Activated CD4-positive, CD25-positive, alpha-beta regulatory T cell (primary cell): ENCODE results near the gene THSD4.

Experiments
- DNase-seq, 4 experiments: peaks; one replicate each; lab custom pipeline; 2025; lab: John Stamatoyannopoulos, UW

THSD4 gene

DNA sequence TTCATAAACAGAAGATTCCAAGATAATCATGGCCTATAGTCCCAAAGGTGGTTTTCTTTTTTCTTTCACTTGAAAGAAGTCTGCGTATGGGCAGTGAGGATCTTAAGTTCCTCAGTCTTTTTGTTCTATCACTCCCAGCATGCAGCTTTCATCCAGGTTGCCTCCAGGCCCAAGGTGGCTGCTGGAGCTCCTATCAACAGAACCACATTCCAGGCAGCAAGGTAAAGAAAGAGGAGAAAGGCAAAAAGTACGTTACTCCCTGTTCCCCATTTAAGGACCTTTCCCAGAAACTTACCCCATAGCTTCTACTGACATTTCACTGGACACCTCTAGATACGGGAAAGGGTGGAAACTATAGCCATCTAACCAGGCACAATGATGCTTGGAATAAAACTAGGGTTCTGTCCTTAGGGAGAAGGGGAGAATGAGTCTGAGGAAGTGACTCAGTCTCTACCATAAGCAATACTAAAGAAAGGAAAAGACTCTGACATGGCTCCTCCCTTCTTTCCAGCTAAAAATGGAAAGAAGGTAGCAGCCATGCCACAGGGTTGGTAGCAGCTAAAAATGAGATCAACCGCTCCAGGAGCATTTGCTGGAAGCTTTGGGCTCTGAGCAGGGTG, 381.2 kb downstream of the THSD4 start:
- no peak for DNase-seq

DNA sequence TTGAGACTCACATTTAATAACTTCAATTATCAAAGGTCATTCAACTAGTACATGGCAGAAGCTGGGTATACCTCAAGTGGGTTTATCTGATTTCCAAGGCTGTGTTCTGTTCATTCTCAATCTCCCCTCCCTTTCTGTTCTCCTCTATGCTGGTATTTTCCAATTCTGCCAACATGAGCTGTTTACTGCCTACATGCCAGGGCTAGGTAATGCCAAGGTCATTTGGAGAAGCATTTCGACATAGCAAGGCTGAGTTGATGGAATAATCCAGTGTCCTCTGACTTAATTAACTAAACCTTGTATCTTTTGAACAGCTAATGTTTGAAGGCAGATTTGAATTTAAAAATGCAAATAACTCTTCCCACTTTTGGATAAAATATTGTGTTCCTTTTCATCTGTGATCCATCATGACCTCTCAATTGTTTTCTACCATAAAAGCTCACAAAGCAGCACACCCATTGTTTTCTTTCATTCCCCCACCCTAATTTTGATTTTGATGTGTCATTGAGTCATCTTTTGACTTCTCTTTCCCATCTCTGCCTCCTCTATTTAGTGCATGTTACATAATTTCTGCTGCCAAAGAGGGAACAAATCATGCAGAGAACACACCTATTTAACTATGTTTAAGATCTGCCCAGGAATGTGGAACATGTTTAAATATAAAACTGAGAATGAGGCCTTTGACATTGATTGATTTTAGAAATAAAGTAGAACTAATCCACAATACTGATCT, 386.2 kb downstream of the THSD4 start:
- DNase-seq, result no peak

- no peak for DNase-seq
Observed at GRCh38 chr15:71502077-71502432, 386.8 kb downstream of the THSD4 start.

- no peak for DNase-seq
Observed at GRCh38 chr15:71505962-71506361, 390.7 kb downstream of the THSD4 start.

DNA sequence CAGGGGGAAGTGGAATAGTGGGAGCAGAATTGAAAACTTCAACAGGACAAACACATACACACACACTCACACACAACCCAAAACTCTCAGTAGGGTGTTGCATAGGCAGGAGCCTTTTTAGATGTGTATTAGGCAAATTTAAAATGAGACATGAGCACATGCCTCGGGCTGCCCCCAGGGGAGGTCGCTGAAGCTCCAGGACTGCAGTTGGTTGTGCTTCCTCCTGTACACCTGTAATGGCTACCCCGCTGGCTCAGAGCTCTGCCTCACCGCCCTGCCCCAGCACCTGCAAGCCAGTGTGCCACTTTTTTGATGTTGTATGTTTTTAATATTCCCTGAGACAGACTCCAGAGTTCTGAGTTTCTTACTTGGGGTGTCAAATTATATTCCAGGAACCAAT, 391.7 kb downstream of the THSD4 start:
- no peak for DNase-seq

DNA sequence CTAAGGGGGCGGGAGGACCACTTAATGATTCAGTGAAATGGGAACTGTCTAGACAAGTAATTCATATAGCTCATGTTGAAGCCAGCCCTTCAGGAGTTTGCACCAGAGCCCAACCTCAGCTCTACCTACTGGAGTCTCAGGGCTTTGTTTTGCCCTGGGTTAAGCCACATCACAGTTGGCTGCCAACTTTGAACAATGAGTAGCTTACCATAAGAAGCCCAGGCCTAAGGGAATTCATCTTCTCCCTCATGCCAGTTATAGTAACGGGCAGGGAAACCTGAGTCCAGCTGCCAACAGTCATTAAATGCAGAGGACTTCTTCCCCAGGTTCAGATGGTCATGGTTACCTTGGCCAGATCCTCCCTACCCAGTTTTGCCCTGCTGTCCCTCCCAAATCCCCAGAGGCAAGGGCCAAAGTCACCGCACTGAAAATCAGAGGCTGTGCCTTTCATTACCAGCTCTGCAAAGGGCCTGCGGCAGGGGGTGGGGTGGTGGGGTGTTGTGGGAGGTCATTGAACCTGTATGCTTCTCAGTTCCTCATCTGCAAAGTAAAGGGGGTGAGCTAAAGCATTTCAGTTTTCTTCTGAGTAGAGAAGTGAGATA, 392.9 kb downstream of the THSD4 start:
- no peak for DNase-seq

GRCh38 chr15:71509139-71509538, 393.9 kb downstream of the THSD4 start:
- no peak for DNase-seq

DNA sequence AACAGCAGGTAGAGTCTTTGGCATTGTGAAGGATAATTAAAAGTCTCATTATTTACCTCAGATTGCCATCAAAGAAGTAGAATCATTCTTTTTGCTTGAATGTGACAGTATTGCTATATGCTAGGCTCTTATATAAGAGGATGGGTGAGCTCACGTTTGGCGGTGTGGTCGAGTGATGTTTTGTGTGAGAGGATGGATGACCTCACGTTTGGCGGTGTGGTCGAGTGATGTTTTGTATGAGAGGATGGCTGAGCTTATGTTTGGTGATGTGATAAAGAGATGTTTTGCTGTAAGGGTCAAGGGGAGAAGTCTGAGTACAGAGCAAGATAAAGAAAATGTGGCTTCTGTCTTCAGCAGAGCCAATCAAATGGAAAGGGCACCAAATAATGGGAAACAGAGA, 395.5 kb downstream of the THSD4 start:
- DNase-seq, result no peak

DNA sequence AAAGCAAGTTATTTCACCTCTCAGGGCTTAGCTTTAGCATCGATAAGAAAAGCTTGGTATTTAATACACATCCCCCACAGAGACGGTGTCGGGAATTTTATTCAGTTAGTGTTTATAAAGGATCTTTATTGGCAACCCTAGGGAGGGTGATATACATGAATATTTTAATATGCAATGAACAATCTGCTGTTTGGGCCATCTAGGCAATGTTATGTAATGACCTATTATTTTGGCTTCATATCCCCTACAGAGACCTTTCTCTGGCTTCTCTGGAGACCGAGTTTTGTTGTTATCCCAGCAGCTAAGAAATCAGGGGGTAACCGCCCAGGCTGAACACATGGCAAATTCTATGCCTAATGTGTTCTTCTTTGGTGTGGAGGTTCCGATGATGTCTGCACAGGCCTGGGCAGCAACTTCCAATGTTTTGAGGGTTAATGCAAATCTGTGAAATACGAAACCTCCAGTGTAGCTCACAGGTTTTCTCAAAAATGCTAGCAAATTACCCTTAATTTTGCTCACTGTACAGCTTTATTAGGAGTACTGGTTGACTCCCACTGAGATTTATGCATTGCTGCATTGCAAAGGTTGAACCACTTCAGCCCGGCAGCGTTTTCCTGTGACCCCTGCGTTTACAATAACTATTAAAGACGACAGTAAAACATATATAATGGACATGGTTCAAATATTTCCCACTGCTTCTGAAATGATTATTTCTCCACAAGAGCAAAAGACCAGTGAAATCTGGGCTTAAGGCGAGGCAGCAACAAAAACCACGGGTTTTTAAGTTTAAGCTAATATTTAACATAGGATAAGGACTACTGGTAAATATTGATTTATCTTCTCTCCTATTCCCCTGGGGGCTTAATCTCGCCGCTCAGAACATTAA, 396.8 kb downstream of the THSD4 start:
- no peak for DNase-seq

GRCh38 chr15:71512682-71513006, 397.4 kb downstream of the THSD4 start:
- DNase-seq, result no peak

GRCh38 chr15:71515375-71516186, 400.3 kb downstream of the THSD4 start:
- no peak for DNase-seq

DNA sequence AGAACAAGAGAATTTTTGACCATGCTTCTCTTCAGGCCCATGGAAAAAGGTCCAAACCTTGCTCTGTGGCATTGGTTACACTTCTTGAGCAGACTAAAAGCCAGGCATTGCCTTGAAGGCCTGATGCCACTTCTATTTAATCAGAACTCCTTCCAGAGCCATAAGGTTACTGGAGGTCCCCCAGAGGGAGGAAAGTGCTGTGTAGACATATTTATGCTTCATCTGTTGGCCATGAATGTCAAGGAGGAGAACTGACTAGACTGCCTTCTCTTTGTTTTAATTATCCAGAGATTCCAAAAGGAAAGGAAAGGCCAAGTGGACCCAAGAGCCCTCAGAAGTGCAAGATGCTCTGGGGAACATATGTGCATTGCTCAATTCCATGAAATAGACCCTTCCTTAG, 402.5 kb downstream of the THSD4 start:
- no peak for DNase-seq

DNA sequence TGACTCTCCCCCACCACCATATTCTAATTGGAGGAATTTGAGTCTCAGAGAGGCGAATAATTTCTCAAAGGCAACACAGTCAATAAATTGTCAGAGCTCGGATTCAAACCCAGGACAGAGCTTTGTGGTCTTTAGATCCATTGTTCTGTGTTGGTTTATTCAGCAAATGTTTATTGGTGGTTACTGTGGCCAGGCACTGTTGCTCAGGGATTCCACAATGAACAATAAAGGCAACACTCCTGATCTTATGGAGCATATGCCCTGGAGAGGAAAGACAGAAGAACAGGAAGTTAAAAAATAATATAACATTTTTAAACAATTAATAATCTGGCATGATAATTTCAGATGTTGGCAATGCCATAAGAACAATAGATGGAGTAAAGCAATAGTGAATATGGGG, 403.4 kb downstream of the THSD4 start:
- DNase-seq, result no peak

DNA sequence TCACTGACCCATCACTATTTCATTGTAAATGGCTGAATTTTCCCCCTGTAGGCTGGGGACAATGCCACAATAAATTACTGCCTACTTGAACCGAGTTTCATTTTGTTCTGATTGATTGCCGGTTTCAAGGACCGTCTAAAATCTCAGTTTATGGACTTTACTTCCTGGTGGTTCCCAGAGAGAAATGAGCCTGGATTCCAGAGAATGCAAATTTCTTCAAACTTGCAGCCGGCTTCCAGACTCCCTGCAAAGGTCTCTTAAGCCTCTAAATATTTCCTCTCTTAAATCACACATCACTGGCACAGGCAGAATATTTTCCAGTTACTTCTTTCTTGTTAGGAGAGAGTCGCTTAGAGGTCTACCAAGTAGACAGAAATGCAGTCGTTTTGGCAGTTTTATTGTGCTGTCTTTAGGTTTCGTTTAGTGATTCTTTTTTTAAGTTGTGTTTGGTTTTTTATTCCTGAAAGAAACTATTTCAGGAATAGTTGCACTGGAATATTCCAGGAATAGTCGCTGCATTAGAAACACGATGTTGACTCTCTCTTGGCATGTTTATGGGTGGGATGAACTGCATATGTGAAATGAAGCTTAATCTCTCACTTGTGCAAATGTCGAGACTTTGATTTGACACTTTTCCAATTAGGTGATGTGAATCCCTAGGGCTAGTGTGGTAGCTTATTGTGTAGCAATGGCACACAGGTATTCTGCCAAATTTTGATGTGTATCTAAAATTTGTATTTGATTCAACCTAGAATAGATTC, 411.0 kb downstream of the THSD4 start:
- no peak for DNase-seq

GRCh38 chr15:71529361-71529760, 414.1 kb downstream of the THSD4 start:
- DNase-seq, result no peak

DNA sequence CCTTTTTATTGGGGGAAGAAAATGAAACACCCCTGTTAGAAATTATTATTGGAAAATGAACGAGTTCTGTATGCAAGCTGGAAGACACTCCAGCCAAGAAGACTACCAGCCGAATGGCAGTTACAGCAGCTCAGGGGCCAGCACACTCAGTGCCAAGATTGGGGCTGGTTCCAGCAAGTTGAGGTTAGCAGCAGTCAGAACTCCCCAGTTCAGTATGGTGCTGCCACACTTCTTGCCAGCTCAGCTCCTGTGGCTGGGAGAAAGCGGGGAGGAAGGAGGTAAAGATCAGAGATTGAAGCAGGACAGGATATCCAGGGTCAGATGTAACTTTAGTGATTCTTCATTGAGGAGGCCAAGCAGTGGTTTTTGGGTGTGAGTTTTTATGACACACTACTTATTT, 414.8 kb downstream of the THSD4 start:
- DNase-seq, result no peak

DNA sequence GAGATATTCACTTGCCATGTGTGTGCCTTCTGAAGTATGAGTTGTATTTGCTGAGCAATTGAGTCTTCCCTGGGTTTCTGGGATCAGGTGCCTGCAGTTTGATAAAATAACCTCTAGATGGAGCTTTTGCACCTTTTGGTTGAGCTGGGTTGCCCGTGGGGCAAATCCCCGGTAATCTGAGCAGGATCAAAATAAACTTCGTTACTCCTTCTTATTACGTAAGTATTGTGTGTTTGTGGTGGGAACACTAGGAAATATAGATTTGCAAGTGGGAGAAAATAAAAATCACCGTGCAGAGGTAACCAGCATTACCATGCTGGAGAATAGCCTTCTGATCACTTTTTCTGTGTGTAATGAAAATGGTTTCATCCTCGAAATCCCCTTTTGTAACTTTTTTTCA, 417.7 kb downstream of the THSD4 start:
- no peak for DNase-seq

- DNase-seq, result no peak
Observed at GRCh38 chr15:71538181-71538580, 422.9 kb downstream of the THSD4 start.

DNA sequence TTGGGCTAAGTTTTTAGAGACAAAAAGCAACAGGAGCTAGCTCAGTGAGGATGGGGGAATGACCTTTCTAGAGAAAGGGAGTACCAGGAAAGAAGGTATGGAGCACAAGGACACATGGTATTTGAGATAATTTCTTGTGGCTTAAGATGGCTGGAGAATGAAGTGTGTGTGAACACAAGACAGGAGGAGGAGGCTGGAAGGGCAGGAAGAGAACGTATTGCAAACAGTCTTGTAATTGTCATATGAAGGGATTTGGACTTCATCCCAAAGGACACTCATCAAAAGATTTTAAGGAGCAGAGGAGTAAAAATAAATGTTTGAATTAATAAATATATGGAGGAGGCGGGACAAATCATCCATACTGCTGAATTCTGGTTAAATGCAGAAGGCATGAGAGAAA, 426.5 kb downstream of the THSD4 start:
- DNase-seq, result no peak

GRCh38 chr15:71542836-71543235, 427.6 kb downstream of the THSD4 start:
- DNase-seq, result no peak

- DNase-seq, result no peak
Observed at GRCh38 chr15:71543413-71543812, 428.1 kb downstream of the THSD4 start.
